ENCODE data around the gene IVNS1ABP. TPM values are rescaled to one million over a fixed set of nuclear protein-coding genes. Genes with fewer than 3 reads are reported as not detected.

The IVNS1ABP gene
- total and polyA plus RNA-seq, 8 donors: 22.9 to 53.9 (median 35.2) TPM

- WGBS, 2 donors: 93 to 94% methylated on average over 2 of the region's 2 CpGs
- intact Hi-C loops (cut with DNase I): no loop called here
- Histone ChIP-seq H3K27me3 (no peaks in the 10 kb centered on the region), H3K27ac (no peak overlapping the region), H3K9me3 (no peaks in the 10 kb centered on the region), H3K4me1 (no peaks in the 10 kb centered on the region), H3K4me3 (no peak overlapping the region), H3K36me3 (no peaks in the 10 kb centered on the region)
- FAIRE-seq: no peak
- no peak for ATAC-seq
- no peak for TF ChIP-seq CTCF (IDR thresholded peaks at IDR 0.05)
- no peak for DNase-seq
These were observed 48.7 kb downstream of the IVNS1ABP start for GRCh38 chr1:185268352-185268751.

GRCh38 chr1:185267701-185268100 lies 49.3 kb downstream of the IVNS1ABP start:
- no peak for FAIRE-seq
- no peak overlapping the region for H3K4me3 ChIP-seq
- no peaks in the 10 kb centered on the region for H3K27me3 ChIP-seq
- DNase-seq: no peak
- H3K9me3 ChIP-seq: no peaks in the 10 kb centered on the region
- no peaks in the 10 kb centered on the region for H3K36me3 ChIP-seq
- H3K27ac ChIP-seq: no peak overlapping the region
- no peaks in the 10 kb centered on the region for H3K4me1 ChIP-seq
- no peak for ATAC-seq
- intact Hi-C loops (cut with DNase I): no loop called here
- no peak for TF ChIP-seq CTCF (IDR thresholded peaks at IDR 0.05)

- 54 to 76% methylated on average over 3 of the region's 3 CpGs for WGBS, 2 donors
- Histone ChIP-seq H3K9me3 (no peaks in the 10 kb centered on the region), H3K4me3 (no peak overlapping the region), H3K4me1 (no peaks in the 10 kb centered on the region), H3K36me3 (no peaks in the 10 kb centered on the region), H3K27me3 (no peaks in the 10 kb centered on the region), H3K27ac (no peak overlapping the region)
- no peak for TF ChIP-seq CTCF (IDR thresholded peaks at IDR 0.05)
- DNase-seq (no peak), ATAC-seq (no peak), FAIRE-seq (no peak)
- intact Hi-C loops (cut with DNase I): no loop called here
These were observed 49.7 kb downstream of the IVNS1ABP start for GRCh38 chr1:185267301-185267700.

- no peaks in the 10 kb centered on the region for H3K4me1 ChIP-seq
- DNase-seq: no peak
- no peaks in the 10 kb centered on the region for H3K27me3 ChIP-seq
- no peak for ATAC-seq
- WGBS, 2 donors: 94 to 95% methylated on average over 4 of the region's 4 CpGs
- no peak overlapping the region for H3K27ac ChIP-seq
- no peaks in the 10 kb centered on the region for H3K9me3 ChIP-seq
- FAIRE-seq: no peak
- H3K4me3 ChIP-seq: no peak overlapping the region
- no peak for TF ChIP-seq CTCF (IDR thresholded peaks at IDR 0.05)
- intact Hi-C loops (cut with DNase I): no loop called here
- no peaks in the 10 kb centered on the region for H3K36me3 ChIP-seq
These were observed 51.7 kb downstream of the IVNS1ABP start for GRCh38 chr1:185265314-185265713.

GRCh38 chr1:185263780-185264179 lies 53.3 kb downstream of the IVNS1ABP start:
- H3K4me3 ChIP-seq: no peak overlapping the region
- H3K36me3 ChIP-seq: no peaks in the 10 kb centered on the region
- H3K9me3 ChIP-seq: no peaks in the 10 kb centered on the region
- no peaks in the 10 kb centered on the region for H3K4me1 ChIP-seq
- 92 to 97% methylated on average over 1 of the region's 1 CpG for WGBS, 2 donors
- no peak for DNase-seq
- no peak for FAIRE-seq
- intact Hi-C loops (cut with DNase I): no loop called here
- no peak overlapping the region for H3K27ac ChIP-seq
- TF ChIP-seq CTCF (IDR thresholded peaks at IDR 0.05): no peak
- H3K27me3 ChIP-seq: no peaks in the 10 kb centered on the region
- ATAC-seq: no peak

All from pancreas (tissue), 10 donors.